Type B pancreatic cell (in vitro differentiated cells): ENCODE data around the gene SPATS2. TPM values are rescaled to one million over a fixed set of nuclear protein-coding genes. Genes with fewer than 3 reads are reported as not detected.

Source experiments
- DNase-seq: peaks from one replicate; pipeline ENCODE4 v3.0.0; 2021; ENCODE audit warnings: mixed read lengths; ENCODE audit not compliant: unreplicated experiment; ENCODE audit errors: extremely low spot score
- H3K27ac Mint-ChIP-seq: 2 replicates; pipeline ENCODE4 v1.8.0; 2021; ENCODE audit warnings: mild to moderate bottlenecking, mixed read lengths
- H3K27me3 Mint-ChIP-seq: 2 replicates; pipeline ENCODE4 v1.8.0; 2021; ENCODE audit warnings: mixed read lengths
- H3K36me3 Mint-ChIP-seq: 2 replicates; pipeline ENCODE4 v1.8.0; 2021; ENCODE audit warnings: mixed read lengths
- H3K4me1 Mint-ChIP-seq: one replicate; pipeline ENCODE4 v1.8.0; 2021; ENCODE audit warnings: mixed read lengths; ENCODE audit not compliant: unreplicated experiment
- H3K4me3 Mint-ChIP-seq: 2 replicates; pipeline ENCODE4 v1.8.0; 2021; ENCODE audit warnings: mild to moderate bottlenecking, mixed read lengths
- H3K9me3 Mint-ChIP-seq: 2 replicates; pipeline ENCODE4 v1.8.0; 2021; ENCODE audit warnings: mixed read lengths
- CTCF ChIP-seq: fragments of 200-600 bp; sonication (generic); conservative IDR thresholded peaks from 2 replicates; pipeline ENCODE4 v1.5.0; 2021; ENCODE audit warnings: antibody characterized with exemption, mild to moderate bottlenecking
- total RNA-seq: library from RNA; stranded (reverse); gene quantifications from 2 replicates; pipeline ENCODE4 v1.2.1, GENCODE V29; 2021; ENCODE audit warnings: low replicate concordance

SPATS2 gene
- total RNA-seq, 1 donor from 2014 or later = 40.3 TPM

DNA sequence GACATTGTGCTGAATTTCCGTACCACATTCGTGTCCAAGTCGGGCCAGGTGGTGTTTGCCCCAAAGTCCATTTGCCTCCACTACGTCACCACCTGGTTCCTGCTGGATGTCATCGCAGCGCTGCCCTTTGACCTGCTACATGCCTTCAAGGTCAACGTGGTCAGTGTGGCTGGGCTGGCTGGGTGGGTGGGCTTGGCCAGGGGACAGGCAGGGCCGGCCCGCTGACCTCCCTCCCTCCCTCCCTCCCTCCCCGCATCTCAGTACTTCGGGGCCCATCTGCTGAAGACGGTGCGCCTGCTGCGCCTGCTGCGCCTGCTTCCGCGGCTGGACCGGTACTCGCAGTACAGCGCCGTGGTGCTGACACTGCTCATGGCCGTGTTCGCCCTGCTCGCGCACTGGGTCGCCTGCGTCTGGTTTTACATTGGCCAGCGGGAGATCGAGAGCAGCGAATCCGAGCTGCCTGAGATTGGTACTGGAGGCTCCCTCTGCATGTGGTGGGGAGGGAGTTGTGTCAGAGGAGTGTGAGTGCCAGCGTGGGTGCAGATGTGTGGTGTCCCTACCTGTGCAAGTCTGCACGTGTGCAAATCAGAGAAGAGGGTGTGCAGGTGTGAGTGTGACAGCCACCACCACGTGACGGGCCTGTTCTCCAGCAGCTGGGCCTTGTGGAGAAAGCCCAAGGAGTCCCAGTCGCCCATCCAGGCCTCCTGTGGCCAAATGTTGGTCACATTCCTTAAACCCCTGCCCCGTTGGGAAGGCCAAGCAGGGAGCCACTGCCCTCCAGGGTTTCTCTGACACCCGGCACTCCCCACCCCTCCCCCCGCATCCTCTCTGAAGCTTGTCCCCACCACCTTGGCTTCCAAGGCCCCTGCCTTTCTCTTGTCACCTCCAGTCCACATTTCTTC, 176.9 kb downstream of the SPATS2 start:
- Mint-ChIP-seq H3K27me3 (peaks cover 85% of the 10 kb centered on the region), H3K27ac (no peak overlapping the region), H3K4me3 (no peak overlapping the region), H3K36me3 (no peaks in the 10 kb centered on the region), H3K9me3 (no peaks in the 10 kb centered on the region), H3K4me1 (peaks cover 5% of the 10 kb centered on the region)
- no peak for DNase-seq
- TF ChIP-seq CTCF = no peak

DNA sequence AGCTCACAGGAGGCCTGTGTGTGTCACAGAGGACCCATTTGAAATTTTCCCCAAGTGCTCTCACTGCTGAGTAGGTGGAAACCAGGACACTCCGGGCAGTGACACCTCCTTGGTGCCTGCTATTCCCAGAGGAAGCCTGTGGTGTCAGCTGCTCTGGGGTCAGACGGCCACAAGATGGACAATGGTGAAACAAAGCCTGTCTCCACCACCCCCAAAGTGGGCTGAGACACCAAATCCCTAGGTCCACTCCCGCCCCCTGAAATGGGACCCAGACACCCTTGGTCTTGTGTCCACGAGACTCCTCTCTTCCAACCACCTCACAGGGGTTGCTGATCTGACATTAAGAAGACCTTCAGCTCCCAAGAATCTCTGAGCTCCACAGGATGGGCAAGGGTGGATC, 178.6 kb downstream of the SPATS2 start:
- TF ChIP-seq CTCF = no peak
- H3K27ac Mint-ChIP-seq = no peak overlapping the region
- no peaks in the 10 kb centered on the region for H3K4me1 Mint-ChIP-seq
- peaks cover 81% of the 10 kb centered on the region for H3K27me3 Mint-ChIP-seq
- no peak overlapping the region for H3K4me3 Mint-ChIP-seq
- H3K36me3 Mint-ChIP-seq = no peaks in the 10 kb centered on the region
- no peaks in the 10 kb centered on the region for H3K9me3 Mint-ChIP-seq
- no peak for DNase-seq

GRCh38 chr12:49546481-49546880, 179.2 kb downstream of the SPATS2 start:
- H3K27ac Mint-ChIP-seq = no peak overlapping the region
- no peaks in the 10 kb centered on the region for H3K36me3 Mint-ChIP-seq
- H3K9me3 Mint-ChIP-seq = no peaks in the 10 kb centered on the region
- H3K4me1 Mint-ChIP-seq = no peaks in the 10 kb centered on the region
- peaks cover 79% of the 10 kb centered on the region for H3K27me3 Mint-ChIP-seq
- TF ChIP-seq CTCF = no peak
- H3K4me3 Mint-ChIP-seq = no peak overlapping the region
- DNase-seq = no peak

- H3K27ac Mint-ChIP-seq = no peak overlapping the region
- no peak for TF ChIP-seq CTCF
- peaks cover 77% of the 10 kb centered on the region for H3K27me3 Mint-ChIP-seq
- H3K4me3 Mint-ChIP-seq = no peak overlapping the region
- DNase-seq = no peak
- H3K36me3 Mint-ChIP-seq = no peaks in the 10 kb centered on the region
- no peaks in the 10 kb centered on the region for H3K4me1 Mint-ChIP-seq
- H3K9me3 Mint-ChIP-seq = no peaks in the 10 kb centered on the region
These were observed 179.9 kb downstream of the SPATS2 start for GRCh38 chr12:49547090-49547690.

- Mint-ChIP-seq H3K4me3 (no peak overlapping the region), H3K27ac (no peak overlapping the region), H3K9me3 (no peaks in the 10 kb centered on the region), H3K4me1 (peaks cover 3% of the 10 kb centered on the region), H3K27me3 (peaks cover 74% of the 10 kb centered on the region), H3K36me3 (no peaks in the 10 kb centered on the region)
- DNase-seq = no peak
- TF ChIP-seq CTCF = no peak
These were observed 181.2 kb downstream of the SPATS2 start for GRCh38 chr12:49548481-49548821.
